ENCODE measurements around the gene SMLR1. TPM values are rescaled to one million over a fixed set of nuclear protein-coding genes. Genes with fewer than 3 reads are reported as not detected.

The SMLR1 gene
- total RNA-seq, 1 donor from 2014 or later, result not detected

GRCh38 chr6:130815200-130816071 lies 11.8 kb upstream of the SMLR1 start:
- Histone ChIP-seq H3K9me3 (no peaks in the 10 kb centered on the region), H3K36me3 (no peaks in the 10 kb centered on the region)

DNA sequence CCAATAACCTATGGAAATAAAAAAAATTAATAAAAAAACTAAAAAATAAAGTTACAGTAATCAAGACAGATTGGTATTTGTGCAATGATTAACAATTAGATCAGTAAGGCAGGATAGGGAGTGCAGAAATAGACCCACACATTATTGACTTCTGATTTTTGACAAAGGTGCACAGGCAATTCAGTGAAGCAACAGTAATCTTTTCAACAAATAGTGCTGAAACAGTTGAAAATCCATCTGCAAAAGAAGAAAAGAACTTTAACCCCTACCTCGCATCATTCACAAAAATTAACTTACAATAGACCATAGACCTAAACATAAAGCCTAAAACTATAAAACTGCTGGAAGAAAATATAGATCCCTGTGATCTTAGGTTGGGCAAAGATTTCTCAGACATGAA lies 4.5 kb upstream of the SMLR1 start:
- no peak overlapping the region for H3K27ac ChIP-seq
- DNase-seq, result no peak
- intact Hi-C loops (cut with DNase I), result no loop called here
- TF ChIP-seq, protein P1, sequence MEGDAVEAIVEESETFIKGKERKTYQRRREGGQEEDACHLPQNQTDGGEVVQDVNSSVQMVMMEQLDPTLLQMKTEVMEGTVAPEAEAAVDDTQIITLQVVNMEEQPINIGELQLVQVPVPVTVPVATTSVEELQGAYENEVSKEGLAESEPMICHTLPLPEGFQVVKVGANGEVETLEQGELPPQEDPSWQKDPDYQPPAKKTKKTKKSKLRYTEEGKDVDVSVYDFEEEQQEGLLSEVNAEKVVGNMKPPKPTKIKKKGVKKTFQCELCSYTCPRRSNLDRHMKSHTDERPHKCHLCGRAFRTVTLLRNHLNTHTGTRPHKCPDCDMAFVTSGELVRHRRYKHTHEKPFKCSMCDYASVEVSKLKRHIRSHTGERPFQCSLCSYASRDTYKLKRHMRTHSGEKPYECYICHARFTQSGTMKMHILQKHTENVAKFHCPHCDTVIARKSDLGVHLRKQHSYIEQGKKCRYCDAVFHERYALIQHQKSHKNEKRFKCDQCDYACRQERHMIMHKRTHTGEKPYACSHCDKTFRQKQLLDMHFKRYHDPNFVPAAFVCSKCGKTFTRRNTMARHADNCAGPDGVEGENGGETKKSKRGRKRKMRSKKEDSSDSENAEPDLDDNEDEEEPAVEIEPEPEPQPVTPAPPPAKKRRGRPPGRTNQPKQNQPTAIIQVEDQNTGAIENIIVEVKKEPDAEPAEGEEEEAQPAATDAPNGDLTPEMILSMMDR (IDR thresholded peaks at IDR 0.05), result no peak
- H3K27me3 ChIP-seq (ENCODE audit: low read depth), result no peaks in the 10 kb centered on the region
- ATAC-seq, result no peak
- H3K4me3 ChIP-seq, result no peak overlapping the region
- no peaks in the 10 kb centered on the region for H3K9me3 ChIP-seq
- H3K36me3 ChIP-seq, result no peaks in the 10 kb centered on the region
- no peaks in the 10 kb centered on the region for H3K4me1 ChIP-seq

More at GRCh38 chr6:130815200-130816071, 11.8 kb upstream of the SMLR1 start:
- H3K27me3 ChIP-seq (ENCODE audit: low read depth), result no peaks in the 10 kb centered on the region
- no peak for ATAC-seq
- H3K27ac ChIP-seq, result no peak overlapping the region
- H3K4me3 ChIP-seq, result no peak overlapping the region
- intact Hi-C loops (cut with DNase I), result no loop called here
- no peak for DNase-seq
- TF ChIP-seq, protein P1 (IDR thresholded peaks at IDR 0.05), result no peak
- no peaks in the 10 kb centered on the region for H3K4me1 ChIP-seq

GRCh38 chr6:130824978-130825694 lies 2.1 kb upstream of the SMLR1 start:
- Histone ChIP-seq H3K27me3 (ENCODE audit: low read depth) (no peaks in the 10 kb centered on the region), H3K27ac (no peak overlapping the region), H3K4me1 (no peaks in the 10 kb centered on the region), H3K9me3 (no peaks in the 10 kb centered on the region), H3K36me3 (no peaks in the 10 kb centered on the region), H3K4me3 (no peak overlapping the region)
- TF ChIP-seq, protein P1 (IDR thresholded peaks at IDR 0.05), result no peak
- ATAC-seq, result no peak
- intact Hi-C loops (cut with DNase I), result no loop called here
- DNase-seq, result no peak

DNA sequence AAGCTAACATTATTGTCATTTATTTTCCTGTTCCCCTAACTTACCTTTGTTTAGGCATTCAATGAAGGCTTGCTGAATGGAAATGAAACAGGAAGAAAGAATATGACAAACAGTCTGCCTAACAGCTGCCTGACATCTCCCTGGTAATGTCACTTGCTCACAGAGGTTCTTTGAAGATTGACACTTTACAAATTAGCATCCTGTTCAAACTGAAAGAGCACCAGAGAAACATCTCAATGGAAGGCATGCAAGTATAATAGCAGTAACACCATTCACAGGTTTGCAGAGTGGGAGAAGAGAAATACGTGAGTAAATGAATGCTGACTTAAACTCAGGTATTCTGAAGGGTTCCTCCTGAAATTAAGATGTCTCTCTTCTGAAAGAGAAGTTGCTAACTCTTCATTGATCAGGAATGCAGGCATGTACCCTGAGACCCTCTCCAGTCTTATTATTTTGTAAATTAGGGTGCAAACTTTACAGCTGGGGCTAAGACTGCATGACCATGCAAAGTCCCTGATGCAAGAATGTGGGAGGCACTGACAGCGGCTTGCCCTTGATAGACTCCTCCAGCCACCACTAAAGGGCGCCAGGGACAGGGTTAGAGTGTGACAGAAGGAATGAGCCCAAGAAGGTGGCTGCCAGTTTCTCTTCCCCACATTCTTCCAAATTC lies 1.3 kb upstream of the SMLR1 start:
- Histone ChIP-seq H3K4me1 (no peaks in the 10 kb centered on the region), H3K9me3 (no peaks in the 10 kb centered on the region), H3K4me3 (no peak overlapping the region), H3K36me3 (no peaks in the 10 kb centered on the region), H3K27me3 (ENCODE audit: low read depth) (no peaks in the 10 kb centered on the region), H3K27ac (no peak overlapping the region)
- intact Hi-C loops (cut with DNase I), result no loop called here
- DNase-seq (no peak), ATAC-seq (no peak)
- TF ChIP-seq, protein P1 (IDR thresholded peaks at IDR 0.05), result no peak

GRCh38 chr6:130826442-130827246 lies 562 bp upstream of the SMLR1 start:
- H3K4me3 ChIP-seq, result no peak overlapping the region
- DNase-seq, result no peak

More at GRCh38 chr6:130826442-130827246, 562 bp upstream of the SMLR1 start:
- Histone ChIP-seq H3K9me3 (no peaks in the 10 kb centered on the region), H3K27me3 (ENCODE audit: low read depth) (no peaks in the 10 kb centered on the region), H3K4me1 (no peaks in the 10 kb centered on the region), H3K36me3 (no peaks in the 10 kb centered on the region), H3K27ac (no peak overlapping the region)
- intact Hi-C loops (cut with DNase I), result no loop called here
- TF ChIP-seq, protein P1 (IDR thresholded peaks at IDR 0.05), result no peak
- ATAC-seq, result no peak

Measured in lower lobe of right lung (tissue), 2 donors.